GM21717 (cell line): ENCODE measurements around the gene MMP1.
"Not testable (repeated sequence)": the region's sequence is repeated elsewhere in the genome, so short reads cannot be mapped to it uniquely, and the experiment has no call there.

Experiments
- ATAC-seq: cut with Tn5 transposase; IDR thresholded peaks from one replicate; pipeline ENCODE4 v1.9.1; 2021; ENCODE audit warnings: mild to moderate bottlenecking, moderate library complexity; ENCODE audit not compliant: unreplicated experiment

Gene MMP1

GRCh38 chr11:102762361-102762767 is 35.6 kb downstream of the MMP1 start:
- no peak for ATAC-seq

- ATAC-seq, result no peak
Observed at GRCh38 chr11:102761646-102762238, 36.2 kb downstream of the MMP1 start.

- ATAC-seq, result no peak
Observed at GRCh38 chr11:102760344-102761035, 37.5 kb downstream of the MMP1 start.

GRCh38 chr11:102757823-102758549 is 40.0 kb downstream of the MMP1 start:
- no peak for ATAC-seq

GRCh38 chr11:102753267-102753666 is 44.7 kb downstream of the MMP1 start:
- ATAC-seq, result no peak

- no peak for ATAC-seq
Observed at GRCh38 chr11:102751673-102752072, 46.3 kb downstream of the MMP1 start.

- ATAC-seq, result no peak
Observed at GRCh38 chr11:102749101-102749722, 48.7 kb downstream of the MMP1 start.

- ATAC-seq, result not testable (repeated sequence)
Observed at GRCh38 chr11:102746746-102747578, 51.0 kb downstream of the MMP1 start.
